MM.1S (cell line): ENCODE results near the gene RRAGA.

Experiments used
- EZH2 ChIP-seq: fragments of 300-600 bp; sonication (generic); optimal IDR thresholded peaks from 2 replicates; pipeline ENCODE3; 2017; ENCODE audit warnings: low read depth, mild to moderate bottlenecking, antibody characterized with exemption, low read length, mixed read lengths
- EZH2phosphoT487 ChIP-seq: fragments of 300-600 bp; sonication (generic); IDR thresholded peaks from 2 replicates; pipeline ENCODE4 v1.6.1; 2018; ENCODE audit warnings: antibody characterized with exemption, low read length
- TF ChIP-seq, protein P1 (sequence below): fragments of 300-600 bp; sonication (generic); IDR thresholded peaks from 2 replicates; pipeline ENCODE4 v1.5.1; 2016; ENCODE audit warnings: antibody characterized with exemption, low read length, mixed read lengths

DNA sequence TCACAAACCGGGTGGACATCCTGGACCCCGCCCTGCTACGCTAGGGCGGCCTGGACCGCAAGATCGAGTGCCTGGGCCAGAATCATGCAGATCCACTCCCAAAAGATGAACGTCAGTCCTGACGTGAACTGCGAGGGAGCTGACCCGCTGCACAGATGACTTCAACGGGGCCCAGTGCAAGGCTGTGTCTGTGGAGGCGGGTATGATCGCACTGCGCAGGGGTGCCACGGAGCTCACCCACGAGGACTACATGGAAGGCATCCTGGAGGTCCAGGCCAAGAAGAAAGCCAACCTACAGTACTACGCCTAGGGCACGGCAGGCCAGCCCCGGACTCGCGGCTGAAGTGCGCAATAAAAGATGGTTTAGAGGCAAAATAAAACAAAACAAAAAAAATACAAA, 21.4 kb upstream of the RRAGA start:
- TF ChIP-seq, protein P1, sequence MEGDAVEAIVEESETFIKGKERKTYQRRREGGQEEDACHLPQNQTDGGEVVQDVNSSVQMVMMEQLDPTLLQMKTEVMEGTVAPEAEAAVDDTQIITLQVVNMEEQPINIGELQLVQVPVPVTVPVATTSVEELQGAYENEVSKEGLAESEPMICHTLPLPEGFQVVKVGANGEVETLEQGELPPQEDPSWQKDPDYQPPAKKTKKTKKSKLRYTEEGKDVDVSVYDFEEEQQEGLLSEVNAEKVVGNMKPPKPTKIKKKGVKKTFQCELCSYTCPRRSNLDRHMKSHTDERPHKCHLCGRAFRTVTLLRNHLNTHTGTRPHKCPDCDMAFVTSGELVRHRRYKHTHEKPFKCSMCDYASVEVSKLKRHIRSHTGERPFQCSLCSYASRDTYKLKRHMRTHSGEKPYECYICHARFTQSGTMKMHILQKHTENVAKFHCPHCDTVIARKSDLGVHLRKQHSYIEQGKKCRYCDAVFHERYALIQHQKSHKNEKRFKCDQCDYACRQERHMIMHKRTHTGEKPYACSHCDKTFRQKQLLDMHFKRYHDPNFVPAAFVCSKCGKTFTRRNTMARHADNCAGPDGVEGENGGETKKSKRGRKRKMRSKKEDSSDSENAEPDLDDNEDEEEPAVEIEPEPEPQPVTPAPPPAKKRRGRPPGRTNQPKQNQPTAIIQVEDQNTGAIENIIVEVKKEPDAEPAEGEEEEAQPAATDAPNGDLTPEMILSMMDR: no peak
- TF ChIP-seq EZH2phosphoT487: no peak
- no peak for TF ChIP-seq EZH2
